ENCODE data around the gene HERC2.

HERC2 gene

DNA sequence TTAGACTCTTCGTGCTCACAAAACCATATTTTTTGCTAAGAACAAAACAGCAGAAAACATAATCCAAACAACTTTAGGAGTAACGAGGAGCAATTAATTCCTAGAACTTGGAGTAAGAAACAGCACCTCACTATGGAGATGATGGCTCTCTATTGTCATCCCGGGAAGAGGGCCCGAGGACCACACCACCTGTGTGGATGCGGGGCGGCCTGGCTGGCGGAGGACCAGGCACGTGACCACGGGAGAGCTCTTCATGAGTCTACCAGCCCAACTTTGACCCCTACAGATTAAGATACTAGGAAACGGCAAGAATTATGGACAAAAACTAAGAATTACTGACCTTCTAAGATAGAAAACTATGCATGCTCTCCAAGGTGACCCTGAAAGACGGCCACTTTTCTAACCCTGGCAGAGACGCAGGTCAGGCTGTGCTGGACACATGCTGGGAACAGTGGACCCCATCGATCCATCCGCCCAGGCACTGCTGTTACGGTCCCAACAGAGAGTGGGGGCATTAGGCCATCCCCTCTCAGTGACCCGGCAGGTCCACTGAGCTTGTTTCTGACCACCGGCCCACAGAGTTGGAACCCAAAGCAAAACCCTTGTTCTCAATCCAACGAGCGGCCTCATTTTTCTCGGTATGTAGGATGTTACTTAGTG lies 209.7 kb downstream of the HERC2 start:
- DNase-seq (ENCODE audit: low read depth in 2 of 2), result no peak

- DNase-seq (ENCODE audit: low read depth in 2 of 2), result no peak
Observed at GRCh38 chr15:28111543-28111942, 210.4 kb downstream of the HERC2 start.

DNA sequence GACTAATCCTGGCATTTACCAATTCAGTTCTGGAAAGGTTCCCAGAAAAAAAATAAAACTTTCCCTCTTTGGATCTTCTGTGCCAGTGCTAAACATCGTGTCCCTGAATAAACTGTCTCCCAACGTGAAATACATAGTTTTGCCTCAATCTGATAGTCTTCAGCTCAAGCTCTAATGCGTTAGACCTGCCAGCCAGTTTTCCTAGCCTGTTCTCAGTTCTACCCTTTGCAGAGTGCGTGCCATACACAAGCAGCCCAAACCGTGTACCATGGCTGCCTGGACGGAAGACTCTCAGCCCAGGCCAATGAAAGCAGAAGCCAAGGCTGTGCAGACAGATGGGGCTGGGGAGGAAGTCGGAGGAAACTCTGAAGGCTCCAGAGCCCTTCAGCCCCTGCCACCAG lies 211.5 kb downstream of the HERC2 start:
- no peak for DNase-seq (ENCODE audit: low read depth in 2 of 2)

GRCh38 chr15:28109626-28110455 lies 212.1 kb downstream of the HERC2 start:
- DNase-seq (ENCODE audit: low read depth in 2 of 2), result no peak

GRCh38 chr15:28107904-28108275 lies 214.1 kb downstream of the HERC2 start:
- DNase-seq (ENCODE audit: low read depth in 2 of 2), result no peak

DNA sequence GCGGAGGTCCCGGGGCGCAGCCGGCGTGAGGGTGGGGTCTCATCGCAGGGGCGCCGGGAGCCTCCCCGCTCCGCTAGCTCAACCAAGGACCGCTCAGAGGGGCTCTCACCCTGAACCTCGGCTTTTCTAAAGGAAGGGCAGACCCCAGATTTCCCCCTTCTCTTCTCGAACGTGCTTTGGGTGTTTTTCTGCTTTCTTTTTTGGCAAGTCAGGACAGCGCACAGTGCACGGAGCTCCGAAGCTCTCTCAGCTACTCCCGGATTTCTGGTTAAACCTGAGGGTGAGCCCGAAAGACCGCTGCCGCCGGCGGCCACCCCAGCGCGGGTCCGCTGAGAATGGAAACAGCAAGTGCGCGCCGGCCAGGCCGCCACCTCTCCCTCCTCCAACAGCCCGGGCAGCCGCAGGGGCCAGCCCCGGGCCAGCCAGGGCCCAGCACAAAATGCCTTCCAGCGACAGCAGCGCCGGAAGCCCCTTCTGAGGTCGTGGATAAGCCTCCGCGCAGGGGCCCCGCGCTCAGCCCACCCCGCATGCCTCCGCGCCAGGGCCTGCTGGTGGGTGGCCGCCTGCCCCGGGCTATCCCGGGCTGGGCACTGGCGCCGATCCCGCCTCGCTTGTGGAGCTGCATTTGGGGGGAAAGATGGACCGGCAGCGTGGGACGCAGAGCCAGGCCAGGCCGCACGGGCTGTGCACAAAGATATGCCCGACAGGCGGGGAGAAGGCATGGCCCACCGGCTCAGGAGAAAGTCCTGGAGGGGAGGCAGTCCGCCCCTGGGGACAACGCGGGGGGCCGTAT lies 214.7 kb downstream of the HERC2 start:
- no peak for DNase-seq (ENCODE audit: low read depth in 2 of 2)

- DNase-seq (ENCODE audit: low read depth in 2 of 2), result no peak
Observed at GRCh38 chr15:28106294-28107110, 215.5 kb downstream of the HERC2 start.

DNA sequence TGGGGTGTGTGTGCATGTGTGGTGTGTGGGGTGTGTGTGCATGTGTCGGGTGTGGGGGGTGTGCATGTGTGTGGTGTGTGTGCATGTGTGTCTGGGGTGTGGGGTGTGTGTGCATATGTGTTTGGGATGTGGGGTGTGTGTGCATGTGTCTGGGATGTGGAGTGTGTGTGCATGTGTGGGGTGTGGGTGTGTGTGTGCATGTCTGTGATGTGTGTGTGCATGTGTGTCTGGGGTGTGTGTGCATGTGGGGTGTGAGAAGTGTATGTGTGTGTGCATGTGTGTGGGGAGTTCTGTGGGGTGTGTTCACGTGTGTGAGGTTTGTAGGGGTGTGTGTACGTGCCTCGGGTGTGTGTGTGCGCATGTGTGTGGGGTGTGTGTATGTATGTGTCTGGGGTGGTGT lies 216.2 kb downstream of the HERC2 start:
- no peak for DNase-seq (ENCODE audit: low read depth in 2 of 2)

GRCh38 chr15:28105224-28105791 lies 216.7 kb downstream of the HERC2 start:
- no peak for DNase-seq (ENCODE audit: low read depth in 2 of 2)

GRCh38 chr15:28104326-28104725 lies 217.7 kb downstream of the HERC2 start:
- DNase-seq (ENCODE audit: low read depth in 2 of 2), result no peak

- no peak for DNase-seq (ENCODE audit: low read depth in 2 of 2)
Observed at GRCh38 chr15:28103831-28104230, 218.1 kb downstream of the HERC2 start.

DNA sequence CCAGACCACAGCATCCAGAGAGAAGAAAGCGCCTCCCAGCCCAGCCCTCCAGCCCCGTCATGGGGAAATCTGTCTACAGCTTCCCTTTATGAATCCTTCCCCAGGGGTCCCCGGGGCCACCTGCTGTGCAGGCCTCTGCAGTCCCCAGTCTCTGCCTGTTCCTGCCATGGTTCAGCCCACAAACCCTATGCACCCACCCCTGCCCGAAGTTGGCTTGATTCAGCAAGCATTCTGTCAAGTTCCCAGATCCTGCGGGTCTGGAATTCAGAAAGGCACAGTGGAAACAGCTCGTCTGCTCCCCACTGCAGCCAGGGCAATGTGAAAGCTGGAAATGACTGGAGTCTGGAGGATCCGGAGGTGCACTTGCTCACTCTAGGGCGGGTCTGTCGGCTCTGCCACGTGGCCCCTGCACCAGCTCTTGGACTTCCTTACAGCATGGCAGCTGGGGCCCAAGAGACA lies 220.0 kb downstream of the HERC2 start:
- no peak for DNase-seq (ENCODE audit: low read depth in 2 of 2)

- DNase-seq (ENCODE audit: low read depth in 2 of 2), result no peak
Observed at GRCh38 chr15:28101201-28101600, 220.8 kb downstream of the HERC2 start.

GRCh38 chr15:28100516-28101195 lies 221.3 kb downstream of the HERC2 start:
- DNase-seq (ENCODE audit: low read depth in 2 of 2), result no peak

GRCh38 chr15:28099555-28100140 lies 222.3 kb downstream of the HERC2 start:
- DNase-seq (ENCODE audit: low read depth in 2 of 2), result no peak

- DNase-seq (ENCODE audit: low read depth in 2 of 2), result no peak
Observed at GRCh38 chr15:28098766-28099554, 223.0 kb downstream of the HERC2 start, which contains the start of gene OCA2. Gene OCA2 (minus strand): TSS chr15:28099315. CDS start chr15:28081874, 17,441 bp downstream.

DNA sequence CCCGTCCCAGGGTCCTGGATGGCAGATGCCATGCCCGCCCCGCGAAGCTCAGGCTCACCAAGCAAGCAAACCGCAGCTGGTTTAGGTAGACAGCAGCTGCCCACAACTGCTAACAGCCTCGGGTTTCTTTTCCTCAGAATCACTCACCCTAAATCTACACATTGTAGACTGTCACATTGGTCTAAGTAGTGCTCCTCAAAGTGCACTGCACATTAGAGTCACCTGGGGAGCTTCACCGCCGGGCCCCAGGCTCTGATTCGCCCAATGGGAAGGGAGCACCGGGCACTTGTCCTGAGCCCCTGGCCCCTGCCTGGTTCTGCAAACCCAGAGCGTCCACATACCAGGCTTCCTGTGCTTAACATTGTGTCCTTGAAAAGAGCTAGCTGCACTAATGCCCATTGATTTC lies 223.6 kb downstream of the HERC2 start:
- DNase-seq (ENCODE audit: low read depth in 2 of 2), result no peak

DNA sequence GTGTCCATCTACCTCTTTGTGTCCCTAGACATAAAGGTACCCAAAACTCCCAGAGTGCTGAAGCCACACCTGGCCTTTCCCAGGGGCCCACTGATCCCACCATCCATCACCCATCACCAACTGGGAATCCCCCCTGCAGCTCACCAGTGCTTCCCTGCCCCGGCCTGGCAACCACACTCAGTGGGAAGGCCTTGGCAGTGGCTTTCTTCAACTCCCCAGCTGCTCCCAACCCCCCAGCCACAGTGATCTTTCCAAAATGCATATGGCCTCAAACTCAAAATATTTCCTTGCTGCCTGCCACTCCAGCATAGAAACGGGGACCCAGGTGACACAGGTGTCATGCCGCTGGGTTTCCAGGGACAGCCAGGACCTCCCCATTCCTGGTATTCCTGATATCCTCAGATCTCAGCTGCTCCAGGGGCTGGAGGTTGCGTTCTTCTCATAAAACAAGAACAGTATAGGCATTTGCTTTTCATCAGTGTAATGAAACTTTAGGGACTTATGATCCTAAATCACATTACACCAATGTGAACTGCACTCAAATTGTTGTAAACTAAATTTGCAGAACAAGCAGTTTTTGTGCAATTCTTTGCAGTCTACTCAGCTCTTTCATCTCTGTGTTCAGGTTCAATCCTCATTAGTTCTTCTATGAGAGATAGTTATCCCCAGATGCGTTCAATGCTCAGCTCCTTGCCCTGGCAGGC lies 224.2 kb downstream of the HERC2 start:
- DNase-seq (ENCODE audit: low read depth in 2 of 2), result no peak

All from stimulated activated CD8-positive, alpha-beta memory T cell treated with anti-CD3 and anti-CD28 coated beads, Interleukin-15, amount 100 ng/mL, for 48 hours (primary cell).